Activated CD4-positive, alpha-beta T cell treated with anti-CD3 and anti-CD28 coated beads for 1 hour (primary cell): Measurements from ENCODE around the gene JAZF1.
"Not testable (repeated sequence)": the region's sequence is repeated elsewhere in the genome, so short reads cannot be mapped to it uniquely, and the experiment has no call there.

Experiments used
- DNase-seq: peaks from one replicate; pipeline ENCODE4 v3.0.0-alpha.2; 2020

JAZF1 gene

GRCh38 chr7:27925573-27926201, 254.9 kb downstream of the JAZF1 start:
- no peak for DNase-seq

GRCh38 chr7:27923642-27923980, 257.0 kb downstream of the JAZF1 start:
- no peak for DNase-seq

- no peak for DNase-seq
These were observed 257.5 kb downstream of the JAZF1 start for GRCh38 chr7:27922907-27923641.

GRCh38 chr7:27922389-27922788, 258.2 kb downstream of the JAZF1 start:
- DNase-seq, result not testable (repeated sequence)

- DNase-seq, result no peak
These were observed 259.3 kb downstream of the JAZF1 start for GRCh38 chr7:27921081-27921836.

DNA sequence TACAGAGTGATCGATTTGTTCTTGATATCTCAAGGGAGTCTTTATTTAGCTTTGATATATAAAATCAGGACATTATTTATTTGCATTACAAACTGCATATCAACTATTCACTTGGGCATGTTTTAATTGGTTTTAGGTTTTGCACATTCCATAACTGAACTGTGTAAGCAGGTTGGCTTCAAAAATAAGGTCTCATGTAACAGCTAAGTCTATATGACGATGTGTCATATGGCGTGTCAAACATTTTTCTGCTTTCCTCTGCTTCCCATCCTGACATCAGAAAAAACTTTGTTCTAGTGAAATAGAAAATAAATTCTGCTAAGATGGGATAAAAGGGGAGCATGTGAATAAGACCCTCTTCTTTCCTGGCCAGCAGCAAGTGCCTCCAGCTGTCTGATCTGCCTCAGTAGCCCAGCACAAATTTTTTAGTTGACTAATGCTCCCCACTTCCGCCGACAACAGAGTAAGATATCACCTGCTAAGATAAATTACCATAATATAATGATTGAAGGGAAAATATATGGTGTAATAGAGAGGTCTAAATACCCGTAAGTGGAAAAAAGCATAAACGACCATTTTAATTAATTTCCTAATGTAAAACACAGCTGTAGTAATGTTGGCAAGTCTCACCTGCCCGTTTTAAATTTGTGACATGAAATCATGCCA, 260.2 kb downstream of the JAZF1 start:
- DNase-seq, result no peak

DNA sequence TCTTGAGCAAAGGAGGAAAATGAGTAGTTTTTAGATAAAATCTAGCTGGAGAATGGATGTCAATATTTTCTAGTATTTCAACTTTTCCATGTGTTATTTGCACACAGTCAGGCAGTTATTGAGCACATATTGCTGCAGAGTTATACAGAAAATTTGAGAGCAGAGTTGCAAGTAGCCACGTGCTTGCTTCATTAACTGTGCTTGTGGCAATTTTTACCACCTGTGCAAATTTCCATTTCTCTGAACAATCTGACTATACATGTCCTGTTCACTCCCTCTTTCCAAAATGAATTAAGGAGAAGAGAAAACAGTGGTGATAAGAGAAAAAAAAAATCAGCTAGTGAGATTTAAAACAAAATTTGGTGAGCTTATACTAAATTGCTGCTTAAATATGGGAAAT, 262.1 kb downstream of the JAZF1 start:
- no peak for DNase-seq

DNA sequence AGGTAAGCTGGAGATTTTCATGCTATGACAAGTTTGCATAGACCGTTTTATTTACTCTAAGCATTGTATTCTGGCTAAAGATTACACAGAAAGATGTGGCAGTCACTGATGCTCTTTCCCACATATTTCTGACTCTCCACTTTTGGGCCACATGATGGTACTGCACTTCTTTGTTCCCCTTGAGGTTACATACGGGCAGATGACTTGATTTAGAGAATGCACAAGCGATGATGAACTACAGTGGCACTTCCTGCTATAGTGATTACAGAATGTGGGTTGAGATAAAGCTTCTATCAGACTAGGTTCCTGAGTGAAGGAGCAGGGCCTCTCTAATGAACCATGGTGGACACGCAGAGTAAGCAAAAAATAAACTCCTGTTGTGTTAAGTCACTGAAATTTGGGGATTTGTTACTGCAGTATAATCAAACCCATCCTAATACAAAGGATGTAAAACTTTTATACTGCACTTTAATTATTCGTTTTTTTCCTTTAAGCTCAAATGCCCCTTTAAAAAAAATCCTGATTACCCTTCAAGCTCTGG, 262.8 kb downstream of the JAZF1 start:
- DNase-seq, result no peak

DNA sequence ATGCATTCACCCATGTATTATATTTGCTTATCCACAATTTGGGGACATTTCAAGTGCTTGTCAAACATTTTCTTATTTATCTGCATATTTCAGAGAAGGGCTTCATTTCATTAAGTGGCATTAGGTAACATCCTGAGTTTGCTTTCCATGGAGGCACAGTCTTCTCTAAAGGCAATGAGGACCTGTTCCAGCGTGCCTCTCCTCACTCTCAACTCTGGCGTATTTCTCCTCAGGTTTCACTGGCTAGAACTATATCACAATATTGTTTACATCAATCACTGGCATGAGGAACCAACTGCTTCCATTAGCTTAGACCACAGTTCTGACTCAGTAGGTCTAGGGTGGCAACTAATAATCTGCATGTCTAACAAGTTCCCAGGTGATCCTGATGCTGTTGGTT, 263.5 kb downstream of the JAZF1 start:
- no peak for DNase-seq

DNA sequence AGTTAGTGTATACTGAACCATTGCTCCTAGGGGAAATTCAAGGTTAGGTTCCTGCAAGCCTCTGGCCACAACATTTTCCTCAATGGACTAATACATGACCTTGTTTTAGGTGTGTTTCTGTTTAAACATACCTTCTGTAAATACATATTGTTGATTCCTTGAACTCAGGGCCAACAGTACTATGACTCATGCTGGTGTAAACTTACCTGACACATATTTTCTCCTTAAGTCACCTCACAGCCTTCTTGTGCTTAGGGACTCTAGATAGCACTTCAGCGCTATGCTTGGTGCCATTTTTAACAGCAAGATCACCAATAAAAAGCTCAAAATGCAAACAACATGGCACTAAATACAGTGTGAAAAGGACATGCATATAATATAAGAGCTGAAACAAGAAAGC, 264.2 kb downstream of the JAZF1 start:
- no peak for DNase-seq

DNA sequence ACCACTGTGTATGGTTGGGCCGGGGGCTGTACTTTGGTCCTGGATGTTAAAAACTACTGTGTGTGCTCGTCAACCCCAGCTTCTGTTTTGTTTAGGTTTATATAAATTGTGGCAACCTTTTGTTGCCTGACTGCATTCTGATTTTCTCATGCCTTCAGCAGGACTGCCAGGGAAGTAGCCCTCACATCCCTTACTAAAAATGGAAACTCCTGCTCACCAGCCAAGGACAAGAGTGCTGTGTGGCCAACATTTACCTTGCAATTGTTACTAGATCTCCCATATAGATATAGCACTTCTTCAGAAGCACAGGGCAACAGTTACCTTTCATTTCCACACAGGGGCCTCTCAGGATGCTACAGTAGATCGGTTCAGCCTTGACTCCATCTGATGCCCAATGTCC, 266.2 kb downstream of the JAZF1 start:
- DNase-seq, result no peak

- no peak for DNase-seq
These were observed 267.8 kb downstream of the JAZF1 start for GRCh38 chr7:27912751-27913150.

- DNase-seq, result no peak
These were observed 268.7 kb downstream of the JAZF1 start for GRCh38 chr7:27911920-27912319.

DNA sequence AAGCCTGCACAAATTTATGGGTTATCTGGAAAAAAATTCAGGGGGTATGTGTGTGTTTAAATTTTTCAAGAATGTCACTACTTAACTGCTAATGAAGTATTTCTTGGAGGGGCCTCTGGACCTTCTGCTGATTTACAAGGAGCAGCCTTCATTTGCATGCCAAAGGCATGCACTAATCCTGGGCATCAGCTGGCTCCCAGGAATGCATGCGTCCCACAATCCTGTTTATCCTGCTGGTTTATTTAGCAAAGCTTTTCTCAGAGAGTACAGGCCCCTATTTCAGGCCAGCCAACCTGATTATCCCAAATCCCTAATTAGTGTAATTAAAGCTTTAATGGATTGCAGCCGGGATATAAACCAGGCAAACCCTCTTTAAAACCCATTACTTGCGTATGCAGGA, 270.3 kb downstream of the JAZF1 start:
- no peak for DNase-seq

DNA sequence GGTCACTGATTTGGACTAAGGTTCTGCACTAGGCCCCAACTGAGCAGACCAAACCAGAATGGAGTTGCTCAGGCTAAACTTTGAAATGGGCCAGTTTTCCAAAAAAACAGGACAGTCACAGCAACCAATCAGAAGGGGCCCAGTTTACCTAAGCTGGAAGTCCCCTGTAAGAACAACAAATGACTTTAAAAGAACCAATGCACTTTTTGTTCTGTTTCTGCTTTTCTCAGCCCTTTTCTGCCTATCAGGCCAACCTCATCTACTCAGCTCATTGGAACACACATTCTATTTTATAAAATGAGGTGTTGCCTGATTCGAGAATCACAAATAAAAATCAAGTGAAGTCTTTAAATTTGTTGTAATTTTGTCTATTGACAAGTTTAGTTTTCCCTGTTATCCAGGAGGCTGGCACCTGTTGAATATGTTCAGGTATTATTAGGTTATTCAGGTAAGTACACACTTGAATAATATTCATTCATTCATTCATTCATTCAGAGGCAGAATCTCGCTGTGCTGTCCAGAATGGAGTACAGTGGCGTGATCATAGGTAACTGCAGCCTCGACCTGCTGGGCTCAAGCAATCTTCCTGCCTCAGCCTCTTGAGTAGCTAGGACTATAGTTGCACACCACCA, 271.9 kb downstream of the JAZF1 start:
- DNase-seq, result no peak

DNA sequence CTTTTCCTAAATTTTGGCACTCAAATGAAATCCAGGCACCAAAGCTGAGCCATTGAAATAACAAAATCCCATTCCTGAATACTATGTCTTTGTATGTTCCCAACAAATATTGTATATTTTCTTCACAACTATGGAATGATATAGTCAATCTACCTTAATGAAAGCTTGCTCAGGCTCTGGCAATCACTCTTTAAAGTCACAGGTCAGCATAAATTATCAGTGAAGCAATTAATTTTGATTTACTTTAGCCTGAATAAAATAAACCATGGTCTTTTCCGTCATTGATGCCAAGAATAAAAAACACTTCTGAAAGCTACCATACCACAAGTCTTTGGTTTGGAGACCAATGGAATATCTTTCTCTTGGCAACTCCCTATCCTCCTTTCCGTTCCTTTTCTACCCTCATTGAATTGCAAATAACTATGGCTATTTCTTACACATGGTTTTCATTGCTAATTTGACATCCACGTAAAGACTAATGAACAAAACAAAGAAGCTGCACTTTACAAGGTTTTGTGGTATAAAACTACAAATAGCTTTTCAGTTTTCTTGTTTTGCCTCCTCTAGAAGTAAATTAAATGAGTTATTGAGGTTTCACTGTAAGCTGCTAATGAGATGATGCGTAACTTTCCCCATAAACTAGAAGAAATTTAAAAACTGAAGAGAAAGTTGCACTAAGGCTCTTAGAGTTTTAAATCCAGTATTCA, 274.1 kb downstream of the JAZF1 start:
- DNase-seq, result no peak

DNA sequence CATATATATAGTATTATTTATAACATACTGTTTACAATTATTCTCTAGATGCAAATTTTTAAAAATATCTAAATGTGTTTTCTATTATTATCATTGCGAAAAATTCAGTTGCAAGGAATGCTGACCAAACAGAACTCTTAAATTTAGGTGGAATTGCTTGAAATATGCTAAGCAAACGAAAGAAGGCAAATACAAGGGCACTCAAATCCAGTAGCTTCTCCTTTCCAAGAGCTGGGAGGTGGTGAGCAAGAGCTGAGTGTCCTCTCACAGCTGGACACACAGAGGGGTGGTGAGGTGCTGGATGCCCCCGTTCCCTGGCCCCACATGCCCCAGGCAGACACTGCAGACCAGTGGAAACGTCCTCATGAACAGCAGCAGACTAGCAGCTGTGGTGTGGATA, 274.6 kb downstream of the JAZF1 start:
- no peak for DNase-seq

GRCh38 chr7:27901028-27901760, 279.4 kb downstream of the JAZF1 start:
- no peak for DNase-seq

- DNase-seq, result no peak
These were observed 280.6 kb downstream of the JAZF1 start for GRCh38 chr7:27900006-27900405.

- DNase-seq, result no peak
These were observed 281.0 kb downstream of the JAZF1 start for GRCh38 chr7:27899601-27900000.

GRCh38 chr7:27897441-27897847, 283.2 kb downstream of the JAZF1 start:
- DNase-seq, result no peak
